GM12801 (cell line): ENCODE data around the gene FCRL2.

Source experiments
- CTCF ChIP-seq: IDR thresholded peaks from one replicate; pipeline ENCODE4 v1.5.1; 2011; ENCODE audit warnings: control low read depth; ENCODE audit not compliant: insufficient read length; ENCODE audit errors: extremely low read depth

FCRL2 gene

GRCh38 chr1:157751283-157751682 lies 25.6 kb downstream of the FCRL2 start:
- no peak for TF ChIP-seq CTCF

GRCh38 chr1:157748262-157748817 lies 28.6 kb downstream of the FCRL2 start:
- no peak for TF ChIP-seq CTCF

DNA sequence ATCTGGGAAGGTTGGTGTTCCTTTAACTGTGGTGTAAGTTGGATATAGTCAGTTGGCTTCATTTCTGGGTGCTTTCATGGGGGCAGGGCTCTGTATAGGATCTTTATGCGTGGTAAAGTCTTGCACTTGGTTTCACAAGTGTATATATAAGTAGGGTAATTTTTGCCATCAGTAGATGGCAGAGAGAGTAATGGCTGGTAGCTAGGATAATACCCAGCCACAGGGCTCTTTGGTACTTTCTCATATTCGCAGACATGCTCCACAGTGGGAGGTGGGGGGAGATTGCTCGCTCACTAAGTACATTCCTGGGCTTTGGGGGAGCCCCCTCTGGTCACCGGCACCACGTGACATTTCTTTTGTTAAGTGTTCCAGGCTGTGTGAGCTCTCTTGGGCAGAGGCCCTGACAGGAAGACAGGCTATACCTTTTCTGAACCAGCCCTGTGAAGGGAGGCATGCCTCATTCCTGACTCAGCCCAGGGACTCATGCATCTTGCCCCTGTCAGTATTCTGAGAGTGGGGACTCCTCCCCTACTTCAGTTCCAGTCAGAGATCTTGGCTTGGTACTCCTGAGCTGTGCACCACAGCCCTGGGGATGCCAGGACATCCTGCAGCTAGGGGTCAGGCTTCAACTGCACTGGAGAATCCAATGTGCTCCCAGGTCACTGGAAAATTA lies 37.6 kb downstream of the FCRL2 start:
- TF ChIP-seq CTCF: no peak

- no peak for TF ChIP-seq CTCF
These were observed 42.6 kb downstream of the FCRL2 start for GRCh38 chr1:157734321-157734720.

DNA sequence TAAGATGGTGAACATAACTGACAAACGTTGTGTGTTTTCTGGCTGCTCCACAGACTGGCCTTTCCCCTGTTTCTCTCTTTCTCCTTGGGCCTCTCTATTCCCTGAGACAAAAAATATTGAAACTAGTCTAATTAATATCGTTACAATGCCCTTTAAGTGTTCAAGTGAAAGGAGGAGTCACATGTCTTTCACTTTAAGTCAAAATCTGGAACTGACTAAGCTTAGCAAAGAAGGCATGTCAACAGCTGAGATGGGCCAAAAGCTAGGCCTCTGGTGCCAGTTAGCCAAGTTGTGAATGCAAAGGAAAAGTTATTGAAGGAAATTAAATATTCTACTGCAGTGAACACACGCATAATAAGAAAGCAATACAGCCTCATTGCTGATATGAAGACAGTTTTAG lies 44.2 kb downstream of the FCRL2 start:
- TF ChIP-seq CTCF: no peak

GRCh38 chr1:157725221-157725577 lies 51.7 kb downstream of the FCRL2 start:
- TF ChIP-seq CTCF: no peak

GRCh38 chr1:157724537-157725220 lies 52.3 kb downstream of the FCRL2 start:
- TF ChIP-seq CTCF: no peak
